H1 (cell line): Measurements from ENCODE around the gene ACSF3.

ENCODE experiments used
- ATF2 ChIP-seq: IDR thresholded peaks from 2 replicates; pipeline ENCODE4 v1.6.1; 2012; ENCODE audit warnings: low read length, inconsistent platforms
- CHD1 ChIP-seq: IDR thresholded peaks from 2 replicates; pipeline ENCODE4 v1.6.1; 2012; ENCODE audit warnings: low read depth, low read length, improper control_type of control experiment
- EP300 ChIP-seq, 2 experiments: IDR thresholded peaks; 1 replicate in 1 of 2; 2 replicates in 1 of 2; pipeline ENCODE4 v1.6.1; 2011 to 2012; ENCODE audit warnings: low read depth in 2 of 2, low read length in 2 of 2, mild to moderate bottlenecking in 2 of 2, borderline replicate concordance in 1 of 2, inconsistent platforms in 1 of 2, moderate library complexity in 1 of 2
- EZH2 ChIP-seq: fragments of 200-600 bp; sonication (generic); IDR thresholded peaks from 2 replicates; pipeline ENCODE4 v1.7.1; 2012; ENCODE audit warnings: low read depth, mild to moderate bottlenecking, moderate library complexity, low read length, inconsistent platforms; ENCODE audit not compliant: severe bottlenecking
- HDAC6 ChIP-seq: IDR thresholded peaks from one replicate; pipeline ENCODE4 v1.7.1; 2012; ENCODE audit warnings: low read depth, mild to moderate bottlenecking, inconsistent platforms, low read length, moderate library complexity
- JUND ChIP-seq: IDR thresholded peaks from 2 replicates; pipeline ENCODE4 v1.6.1; 2011; ENCODE audit warnings: mild to moderate bottlenecking, improper control_type of control experiment, low read length
- KDM5A ChIP-seq: fragments of 200-600 bp; IDR thresholded peaks from 2 replicates; pipeline ENCODE4 v1.7.1; 2012; ENCODE audit warnings: mild to moderate bottlenecking, low read length, inconsistent platforms, mixed read lengths
- POLR2A ChIP-seq, 2 experiments: IDR thresholded peaks; 1 replicate in 1 of 2; 2 replicates in 1 of 2; pipeline ENCODE4 v1.6.1; 2011; ENCODE audit warnings: low read depth in 2 of 2, low read length in 2 of 2, mild to moderate bottlenecking in 2 of 2; ENCODE audit errors: control extremely low read depth in 1 of 2
- POLR2AphosphoS5 ChIP-seq: IDR thresholded peaks from 2 replicates; pipeline ENCODE4 v1.6.1; 2011; ENCODE audit warnings: low read depth, low read length
- TAF1 ChIP-seq: IDR thresholded peaks from 2 replicates; pipeline ENCODE4 v1.6.1; 2011; ENCODE audit warnings: mild to moderate bottlenecking, low read depth, low read length
- TF ChIP-seq, protein P1 (sequence below), 3 experiments: IDR thresholded peaks; 1 replicate in 2 of 3; 2 replicates in 1 of 3; pipeline versions ENCODE4 v1.5.1 to v1.6.1; 2011; ENCODE audit warnings: low read length in 3 of 3, mild to moderate bottlenecking in 3 of 3, inconsistent platforms in 2 of 3, low read depth in 1 of 3, moderate library complexity in 1 of 3; ENCODE audit not compliant: insufficient read depth in 1 of 3; ENCODE audit errors: control extremely low read depth in 1 of 3
- TF ChIP-seq, protein P2 (sequence below): IDR thresholded peaks from 2 replicates; pipeline ENCODE4 v1.6.1; 2011; ENCODE audit warnings: low read depth, mild to moderate bottlenecking, low read length; ENCODE audit not compliant: insufficient read depth

- TF ChIP-seq ATF2, result no peak
- no peak for TF ChIP-seq POLR2AphosphoS5
- TF ChIP-seq HDAC6, result no peak
- TF ChIP-seq, protein P1, sequence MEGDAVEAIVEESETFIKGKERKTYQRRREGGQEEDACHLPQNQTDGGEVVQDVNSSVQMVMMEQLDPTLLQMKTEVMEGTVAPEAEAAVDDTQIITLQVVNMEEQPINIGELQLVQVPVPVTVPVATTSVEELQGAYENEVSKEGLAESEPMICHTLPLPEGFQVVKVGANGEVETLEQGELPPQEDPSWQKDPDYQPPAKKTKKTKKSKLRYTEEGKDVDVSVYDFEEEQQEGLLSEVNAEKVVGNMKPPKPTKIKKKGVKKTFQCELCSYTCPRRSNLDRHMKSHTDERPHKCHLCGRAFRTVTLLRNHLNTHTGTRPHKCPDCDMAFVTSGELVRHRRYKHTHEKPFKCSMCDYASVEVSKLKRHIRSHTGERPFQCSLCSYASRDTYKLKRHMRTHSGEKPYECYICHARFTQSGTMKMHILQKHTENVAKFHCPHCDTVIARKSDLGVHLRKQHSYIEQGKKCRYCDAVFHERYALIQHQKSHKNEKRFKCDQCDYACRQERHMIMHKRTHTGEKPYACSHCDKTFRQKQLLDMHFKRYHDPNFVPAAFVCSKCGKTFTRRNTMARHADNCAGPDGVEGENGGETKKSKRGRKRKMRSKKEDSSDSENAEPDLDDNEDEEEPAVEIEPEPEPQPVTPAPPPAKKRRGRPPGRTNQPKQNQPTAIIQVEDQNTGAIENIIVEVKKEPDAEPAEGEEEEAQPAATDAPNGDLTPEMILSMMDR (IDR thresholded peaks at IDR 0.05; ENCODE audit: control extremely low read depth in 1 of 3, insufficient read depth in 1 of 3, low read depth in 1 of 3, low read length in 3 of 3), result no peak
- no peak for TF ChIP-seq KDM5A
- no peak for TF ChIP-seq POLR2A (IDR thresholded peaks at IDR 0.05; ENCODE audit: control extremely low read depth in 1 of 2, low read depth in 2 of 2, low read length in 2 of 2)
- no peak for TF ChIP-seq EP300 (IDR thresholded peaks at IDR 0.05; ENCODE audit: borderline replicate concordance in 1 of 2, low read depth in 2 of 2, low read length in 2 of 2)
- no peak for TF ChIP-seq TAF1
- TF ChIP-seq JUND, result no peak
- no peak for TF ChIP-seq CHD1
- TF ChIP-seq, protein P2, sequence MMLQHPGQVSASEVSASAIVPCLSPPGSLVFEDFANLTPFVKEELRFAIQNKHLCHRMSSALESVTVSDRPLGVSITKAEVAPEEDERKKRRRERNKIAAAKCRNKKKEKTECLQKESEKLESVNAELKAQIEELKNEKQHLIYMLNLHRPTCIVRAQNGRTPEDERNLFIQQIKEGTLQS, result no peak
- TF ChIP-seq EZH2, result no peak
Measured at GRCh38 chr16:89076159-89076558, 17.5 kb upstream of the ACSF3 start.
